Measurements from ENCODE around the gene SP2. TPM values are rescaled to one million over a fixed set of nuclear protein-coding genes. Genes with fewer than 3 reads are reported as not detected.

SP2 gene
- total RNA-seq, 1 experiment from 2014 or later = 25.6 TPM

GRCh38 chr17:47946929-47947397 is 50.9 kb downstream of the SP2 start:
- Histone ChIP-seq H3K27ac (ENCODE audit: low read length) (no peak overlapping the region), H3K4me3 (ENCODE audit: low read depth in 2 of 2, low read length in 2 of 2) (no peak overlapping the region), H3K27me3 (ENCODE audit: control insufficient read depth, insufficient read depth, low read length) (no peaks in the 10 kb centered on the region), H3K36me3 (ENCODE audit: control insufficient read depth, insufficient read depth, low read length) (no peaks in the 10 kb centered on the region; the same call in 1 of the 2 replicates), H3K4me1 (ENCODE audit: control insufficient read depth, insufficient read depth, low read length) (peaks cover 19% of the 10 kb centered on the region), H3K9me3 (ENCODE audit: control insufficient read depth, insufficient read depth, low read depth, low read length) (no peaks in the 10 kb centered on the region)
- ChIA-PET POLR2A (interaction anchor here (0.5 to 0.7 kb wide), 3 partner anchors 20 to 67 kb away, joined by 3 to 7 read pairs (median 3); no protein-coding TSS in a partner anchor), CTCF (interaction anchor here (0.6 to 1.4 kb wide), 9 partner anchors 10 to 272 kb away, joined by 3 to 19 read pairs (median 5); partner anchors contain the start of gene CDK5RAP3)
- peak; percentile 68 for DNase-seq (ENCODE audit: low read depth, low spot score)
- intact Hi-C loops (cut with micrococcal nuclease; ENCODE audit: unreplicated experiment) = no loop called here
- no peak for TF ChIP-seq TCF7L2 (IDR thresholded peaks at IDR 0.05; ENCODE audit: low read depth, low read length)
- peak; percentile 94 for TF ChIP-seq CTCF (IDR thresholded peaks at IDR 0.05)
- no TSS peak for BruUV-seq (replicated peaks)
- peak; percentile 74 for ATAC-seq
- in situ Hi-C loops (cut with HindIII; ENCODE audit: low pct_unique_long_range_greater_than_20kb, low sequenced_read_pairs) = no loop called here

GRCh38 chr17:47948706-47949196 is 52.7 kb downstream of the SP2 start:
- ATAC-seq (peak; percentile 61), DNase-seq (ENCODE audit: low read depth, low spot score) (no peak)
- no peak for TF ChIP-seq CTCF (IDR thresholded peaks at IDR 0.05)
- TF ChIP-seq POLR2AphosphoS5 (IDR thresholded peaks at IDR 0.05; ENCODE audit: low read depth, low read length) = no peak
- no peak for TF ChIP-seq REST (IDR thresholded peaks at IDR 0.05; ENCODE audit: insufficient read depth in 1 of 2, low read depth in 2 of 2, low read length in 1 of 2)
- no peak for TF ChIP-seq SIN3A (IDR thresholded peaks at IDR 0.05; ENCODE audit: borderline replicate concordance, insufficient read depth, low read depth, low read length)
- no peak for TF ChIP-seq TCF7L2 (IDR thresholded peaks at IDR 0.05; ENCODE audit: low read depth, low read length)
- Histone ChIP-seq H3K36me3 (ENCODE audit: control insufficient read depth, insufficient read depth, low read length) (no peaks in the 10 kb centered on the region), H3K4me3 (ENCODE audit: low read depth in 2 of 2, low read length in 2 of 2) (no peak overlapping the region), H3K9me3 (ENCODE audit: control insufficient read depth, insufficient read depth, low read depth, low read length) (no peaks in the 10 kb centered on the region), H3K27ac (ENCODE audit: low read length) (peak overlapping the region; percentile 67), H3K27me3 (ENCODE audit: control insufficient read depth, insufficient read depth, low read length) (no peaks in the 10 kb centered on the region), H3K4me1 (ENCODE audit: control insufficient read depth, insufficient read depth, low read length) (peaks cover 13% of the 10 kb centered on the region)
- POLR2A ChIA-PET = interaction anchor here (0.6 kb wide), 1 partner anchor 100 kb away, joined by 3 read pairs; no protein-coding TSS in a partner anchor
- BruUV-seq (replicated peaks) = no TSS peak
- in situ Hi-C loops (cut with HindIII; ENCODE audit: low pct_unique_long_range_greater_than_20kb, low sequenced_read_pairs) = no loop called here
- intact Hi-C loops (cut with micrococcal nuclease; ENCODE audit: unreplicated experiment) = loop anchor here (1.0 kb wide), 1 partner anchor 70 kb away; no protein-coding TSS in a partner anchor
- CTCF ChIA-PET = interaction anchor here (2.6 to 3.2 kb wide), 2 partner anchors 22 to 69 kb away, joined by 21 to 22 read pairs; partner anchors contain the start of gene CDK5RAP3
